Fibroblast of mammary gland (primary cell): Measurements from ENCODE around the gene MPZL3.

ENCODE experiments used
- DNase-seq: peaks from one replicate; pipeline ENCODE4 v3.0.0-alpha.2; 2010; ENCODE audit warnings: low read depth
- H3K4me3 ChIP-seq: 2 replicates; pipeline ENCODE4 v1.5.1; 2011; ENCODE audit warnings: low read depth, mild to moderate bottlenecking, low read length, moderate library complexity; ENCODE audit not compliant: control insufficient read depth
- TF ChIP-seq, protein P1 (sequence below): conservative IDR thresholded peaks from 2 replicates; pipeline ENCODE4 v1.5.1; 2011; ENCODE audit warnings: low read depth, low read length, inconsistent platforms; ENCODE audit not compliant: control insufficient read depth, insufficient read depth

The MPZL3 gene

DNA sequence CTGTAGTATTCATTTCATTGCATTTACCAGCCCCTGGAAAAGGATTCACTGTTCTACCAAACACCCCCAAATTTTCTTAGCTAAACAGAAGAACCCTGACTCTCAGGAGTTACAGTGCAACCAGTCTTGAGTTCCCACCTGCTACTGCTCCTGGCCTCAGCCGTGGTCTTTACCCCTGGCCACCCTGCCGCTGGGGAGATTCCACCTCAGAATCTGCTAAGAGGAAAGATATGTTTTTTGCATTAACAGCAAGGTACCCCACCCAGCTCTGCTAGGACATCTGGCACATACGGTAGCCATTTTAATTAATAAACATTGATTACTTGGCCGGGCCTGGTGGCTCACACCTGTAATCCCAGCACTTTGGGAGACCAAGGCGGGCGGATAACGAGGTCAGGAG lies 36.4 kb downstream of the MPZL3 start:
- TF ChIP-seq, protein P1, sequence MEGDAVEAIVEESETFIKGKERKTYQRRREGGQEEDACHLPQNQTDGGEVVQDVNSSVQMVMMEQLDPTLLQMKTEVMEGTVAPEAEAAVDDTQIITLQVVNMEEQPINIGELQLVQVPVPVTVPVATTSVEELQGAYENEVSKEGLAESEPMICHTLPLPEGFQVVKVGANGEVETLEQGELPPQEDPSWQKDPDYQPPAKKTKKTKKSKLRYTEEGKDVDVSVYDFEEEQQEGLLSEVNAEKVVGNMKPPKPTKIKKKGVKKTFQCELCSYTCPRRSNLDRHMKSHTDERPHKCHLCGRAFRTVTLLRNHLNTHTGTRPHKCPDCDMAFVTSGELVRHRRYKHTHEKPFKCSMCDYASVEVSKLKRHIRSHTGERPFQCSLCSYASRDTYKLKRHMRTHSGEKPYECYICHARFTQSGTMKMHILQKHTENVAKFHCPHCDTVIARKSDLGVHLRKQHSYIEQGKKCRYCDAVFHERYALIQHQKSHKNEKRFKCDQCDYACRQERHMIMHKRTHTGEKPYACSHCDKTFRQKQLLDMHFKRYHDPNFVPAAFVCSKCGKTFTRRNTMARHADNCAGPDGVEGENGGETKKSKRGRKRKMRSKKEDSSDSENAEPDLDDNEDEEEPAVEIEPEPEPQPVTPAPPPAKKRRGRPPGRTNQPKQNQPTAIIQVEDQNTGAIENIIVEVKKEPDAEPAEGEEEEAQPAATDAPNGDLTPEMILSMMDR, result no peak
- no peak for DNase-seq
- H3K4me3 ChIP-seq, result no peak overlapping the region

DNA sequence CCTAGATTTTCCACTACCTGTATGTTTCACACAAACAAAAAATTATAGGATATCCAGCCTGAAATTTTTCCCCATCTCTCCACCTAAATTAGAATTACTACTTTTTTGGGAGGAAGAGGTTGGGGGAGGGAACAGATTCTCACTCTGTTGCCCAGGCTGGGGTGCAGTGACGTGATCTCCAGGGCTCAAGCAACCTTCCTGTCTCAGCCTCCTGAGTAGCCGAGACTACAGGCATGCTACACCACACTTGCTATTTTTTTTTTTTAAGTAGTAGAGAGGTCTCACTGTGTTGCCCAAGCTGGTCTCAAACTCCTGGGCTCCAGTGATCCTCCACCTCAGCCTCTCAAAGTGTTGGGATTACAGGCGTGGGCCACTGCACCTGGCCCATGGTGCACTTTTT lies 36.9 kb downstream of the MPZL3 start:
- TF ChIP-seq, protein P1, result no peak
- DNase-seq, result no peak
- H3K4me3 ChIP-seq, result no peak overlapping the region

DNA sequence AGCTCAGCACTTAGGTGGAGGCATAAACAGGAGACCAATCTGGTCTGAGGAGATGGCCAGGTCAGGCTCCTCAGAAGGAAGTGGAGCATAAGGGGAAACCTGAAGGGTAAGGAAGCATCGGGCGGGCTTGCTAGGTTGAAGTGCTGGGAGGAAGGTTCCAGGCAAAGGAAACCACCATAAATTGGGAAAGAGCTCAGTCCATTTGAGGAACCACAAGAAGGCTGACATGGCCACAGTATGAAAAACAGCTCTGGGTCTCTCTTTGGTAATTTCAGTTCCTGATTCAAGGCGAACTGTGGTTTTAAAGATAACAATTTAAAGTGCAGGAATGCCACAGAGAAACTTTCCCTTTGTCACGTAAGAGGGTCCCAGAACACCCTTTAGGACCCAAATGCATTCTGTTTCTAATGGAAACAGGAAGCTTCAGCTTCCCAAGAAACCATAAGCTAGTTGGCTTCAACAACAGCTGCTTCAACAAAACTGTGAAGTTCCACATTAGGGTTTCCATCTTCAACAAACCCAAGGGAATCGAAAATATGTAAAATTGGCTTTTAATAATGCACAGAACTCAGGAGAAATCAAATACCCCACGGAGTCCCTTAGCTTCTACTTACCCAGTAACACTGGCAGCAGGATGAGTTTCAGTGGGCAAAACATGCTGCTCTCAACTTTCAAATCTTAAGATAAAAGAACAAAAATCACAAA lies 37.8 kb downstream of the MPZL3 start:
- no peak for DNase-seq
- TF ChIP-seq, protein P1, result no peak
- H3K4me3 ChIP-seq, result no peak overlapping the region

DNA sequence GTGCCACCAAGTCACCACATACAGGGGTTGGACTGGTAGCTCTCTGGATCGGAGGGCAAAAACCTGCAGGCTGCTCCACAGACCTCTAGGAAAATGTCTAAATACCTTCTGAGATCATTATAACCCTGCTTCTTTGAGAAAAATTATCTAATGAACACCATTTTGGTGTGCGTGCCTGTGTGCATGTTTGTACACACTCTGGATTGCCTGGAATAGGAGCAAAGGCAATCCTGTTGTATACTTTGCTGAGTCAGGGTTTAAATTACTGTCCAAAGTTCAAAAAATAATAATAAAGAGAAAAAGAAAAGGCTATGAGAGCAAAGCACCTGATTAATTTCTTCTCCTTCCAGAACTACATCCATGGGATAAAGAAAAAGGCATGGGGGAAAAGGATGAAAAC lies 38.4 kb downstream of the MPZL3 start:
- no peak for DNase-seq
- TF ChIP-seq, protein P1, result no peak
- no peak overlapping the region for H3K4me3 ChIP-seq

DNA sequence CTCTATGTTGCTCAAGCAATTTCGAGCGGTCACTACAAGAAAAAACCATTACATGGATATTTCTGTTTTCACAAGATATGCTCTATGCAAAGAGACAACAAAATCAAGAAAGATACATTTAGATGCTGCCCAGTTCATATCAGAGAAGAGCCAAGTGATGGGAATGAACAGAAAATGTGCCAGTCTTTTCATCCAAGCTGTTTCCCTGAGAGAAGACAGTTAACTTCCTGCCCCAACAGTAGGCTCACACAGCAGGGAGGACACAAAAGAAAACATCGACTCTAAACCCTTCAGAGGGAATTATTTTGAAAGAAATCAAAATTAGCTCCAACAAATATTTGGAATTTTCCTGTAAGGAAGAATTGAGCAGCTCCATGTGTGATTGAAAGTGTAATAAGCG lies 39.0 kb downstream of the MPZL3 start:
- DNase-seq, result no peak
- no peak overlapping the region for H3K4me3 ChIP-seq
- TF ChIP-seq, protein P1, result no peak

DNA sequence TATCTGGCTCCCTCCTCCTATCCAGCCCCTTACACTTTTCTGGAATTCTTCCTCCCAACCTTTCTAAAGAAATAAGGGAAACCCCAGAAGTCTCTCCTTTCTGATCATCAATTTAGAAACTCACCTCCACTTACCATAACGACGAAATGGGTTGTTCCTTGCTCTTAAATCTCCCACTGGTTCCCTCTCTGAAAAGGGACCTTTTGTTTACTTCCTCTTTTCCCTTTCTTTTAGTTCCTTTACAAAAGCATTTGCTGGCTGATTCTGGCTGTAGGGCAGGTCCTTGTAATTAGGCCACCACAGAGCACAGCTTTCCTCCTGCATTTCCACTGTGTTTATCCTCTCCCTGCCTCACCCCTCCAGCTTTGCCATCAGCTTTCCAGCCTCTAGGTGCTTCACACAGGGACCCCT lies 39.4 kb downstream of the MPZL3 start:
- no peak for DNase-seq
- TF ChIP-seq, protein P1, result no peak
- no peak overlapping the region for H3K4me3 ChIP-seq
